Measurements from ENCODE around the gene GATAD2A.

- TF ChIP-seq POLR2AphosphoS5 (IDR thresholded peaks at IDR 0.05; ENCODE audit: low read depth, low read length) (no peak), POLR2A (IDR thresholded peaks at IDR 0.05; ENCODE audit: low read depth, low read length) (no peak), TAF1 (IDR thresholded peaks at IDR 0.05; ENCODE audit: borderline replicate concordance, low read depth, low read length) (no peak)
Observed at GRCh38 chr19:19428746-19429145, 23.3 kb downstream of the GATAD2A start.
